Activated CD4-positive, alpha-beta T cell treated with anti-CD3 and anti-CD28 coated beads, Interleukin-2, amount 50 U/mL, for 4 hours (primary cell): Measurements from ENCODE around the gene GNL3.
"Not testable (repeated sequence)": the region's sequence is repeated elsewhere in the genome, so short reads cannot be mapped to it uniquely, and the experiment has no call there.

Source experiments
- DNase-seq, 2 experiments: peaks; one replicate each; pipeline ENCODE4 v3.0.0-alpha.2; 2020

GNL3 gene

DNA sequence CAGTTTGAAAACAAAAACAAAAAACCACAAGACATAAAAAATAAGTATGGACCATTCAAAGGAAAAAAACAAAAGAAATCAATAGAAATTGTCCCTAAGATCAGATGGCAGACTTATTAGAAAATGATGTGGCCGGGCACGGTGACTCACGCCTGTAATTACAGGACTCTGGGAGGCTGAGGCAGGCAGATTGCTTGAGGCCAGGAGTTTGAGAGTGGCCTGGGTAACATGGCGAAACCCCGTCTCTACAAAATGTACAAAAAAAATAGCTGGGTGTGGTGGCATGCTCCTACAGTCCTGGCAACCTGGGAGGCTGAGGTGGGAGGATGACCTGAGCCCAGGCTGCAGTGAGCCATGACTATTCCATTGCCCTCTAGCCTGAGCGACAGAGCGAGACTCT is 36.7 kb downstream of the GNL3 start:
- DNase-seq = no peak

DNA sequence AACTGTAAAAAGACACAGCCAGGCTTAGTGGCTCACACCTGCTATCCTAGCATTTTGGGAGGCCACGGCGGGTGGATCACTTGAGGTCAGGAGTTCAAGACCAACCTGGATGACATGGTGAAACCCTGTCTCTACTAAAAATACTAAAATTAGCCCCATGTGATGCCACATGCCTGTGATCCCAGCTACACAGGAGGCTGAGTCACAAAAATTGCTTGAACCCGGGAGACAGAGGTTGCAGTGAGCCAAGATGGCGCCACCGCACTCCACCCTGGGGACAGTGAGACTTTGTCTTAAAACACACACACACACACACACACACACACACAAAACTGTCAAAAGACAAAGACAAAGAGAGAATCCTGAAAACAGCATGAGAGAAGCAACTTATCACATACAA is 38.1 kb downstream of the GNL3 start:
- DNase-seq = no peak

- DNase-seq = no peak
Observed at GRCh38 chr3:52724511-52724910, 38.7 kb downstream of the GNL3 start.

DNA sequence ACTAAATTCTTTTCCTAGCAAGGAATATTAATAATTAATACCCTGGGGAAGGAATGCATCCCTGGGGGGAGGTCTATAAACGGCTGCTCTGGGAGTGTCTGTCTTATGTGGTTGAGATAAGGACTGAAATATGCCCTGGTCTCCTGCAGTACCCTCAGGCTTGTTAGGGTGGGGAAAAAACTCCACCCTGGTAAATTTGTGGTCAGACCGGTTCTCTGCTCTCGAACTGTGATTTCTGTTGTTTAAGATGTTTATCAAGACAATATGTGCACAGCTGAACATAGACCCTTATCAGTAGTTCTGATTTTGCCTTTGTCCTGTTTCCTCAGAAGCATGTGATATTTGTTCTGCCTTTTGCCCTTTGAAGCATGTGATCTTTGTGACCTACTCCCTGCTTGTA is 42.9 kb downstream of the GNL3 start:
- DNase-seq = not testable (repeated sequence)

GRCh38 chr3:52730681-52731080 is 44.8 kb downstream of the GNL3 start:
- no peak for DNase-seq

GRCh38 chr3:52731590-52731989 is 45.8 kb downstream of the GNL3 start:
- no peak for DNase-seq

GRCh38 chr3:52733256-52733891 is 47.5 kb downstream of the GNL3 start:
- DNase-seq = no peak

DNA sequence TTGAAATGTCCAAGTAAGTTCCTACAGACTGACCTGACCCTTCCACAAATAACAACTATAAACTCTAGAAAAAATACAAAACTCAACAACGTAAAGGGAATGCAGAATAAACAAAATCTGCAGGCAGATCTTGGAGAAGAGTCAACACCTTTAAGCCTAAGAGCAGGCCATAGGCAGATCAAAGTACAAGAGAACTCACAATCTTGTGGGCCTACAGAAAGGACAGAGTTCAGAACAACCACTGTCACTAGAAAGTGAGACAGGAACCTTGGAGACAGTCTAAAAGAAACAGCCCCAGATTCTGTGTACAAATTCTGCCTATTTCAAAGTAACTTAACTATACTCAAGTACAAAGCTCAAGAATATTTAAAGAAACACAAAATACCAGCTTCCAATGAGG is 53.9 kb downstream of the GNL3 start:
- no peak for DNase-seq

DNA sequence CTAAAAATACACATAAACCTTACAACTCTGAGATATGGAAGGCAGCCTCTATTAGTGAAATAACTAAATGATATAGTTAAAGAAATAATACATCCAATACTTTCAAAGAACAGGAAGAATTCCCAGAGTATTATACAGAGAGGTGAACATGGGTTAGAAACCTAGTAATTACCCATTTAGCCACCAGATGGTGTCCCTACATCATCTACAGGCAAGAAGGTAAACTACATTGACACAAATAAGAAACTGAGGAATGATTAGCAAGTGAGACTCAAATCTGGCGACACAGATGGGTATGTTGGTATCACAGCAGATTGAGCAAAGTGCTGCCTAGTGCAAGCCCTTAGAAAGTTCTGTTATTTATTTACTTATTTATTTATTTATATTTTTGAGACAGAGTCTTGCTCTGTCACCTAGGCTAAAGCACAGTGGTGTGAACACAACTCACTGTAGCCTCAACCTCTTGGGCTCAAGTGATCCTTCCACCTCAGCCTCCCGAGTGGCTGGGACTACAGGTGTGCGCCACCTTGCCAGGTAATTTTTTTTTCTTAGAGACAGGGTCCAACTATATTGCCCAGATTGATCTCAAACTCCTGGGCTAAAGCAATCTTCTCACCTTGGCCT is 56.7 kb downstream of the GNL3 start:
- no peak for DNase-seq

GRCh38 chr3:52743152-52743551 is 57.3 kb downstream of the GNL3 start:
- no peak for DNase-seq

DNA sequence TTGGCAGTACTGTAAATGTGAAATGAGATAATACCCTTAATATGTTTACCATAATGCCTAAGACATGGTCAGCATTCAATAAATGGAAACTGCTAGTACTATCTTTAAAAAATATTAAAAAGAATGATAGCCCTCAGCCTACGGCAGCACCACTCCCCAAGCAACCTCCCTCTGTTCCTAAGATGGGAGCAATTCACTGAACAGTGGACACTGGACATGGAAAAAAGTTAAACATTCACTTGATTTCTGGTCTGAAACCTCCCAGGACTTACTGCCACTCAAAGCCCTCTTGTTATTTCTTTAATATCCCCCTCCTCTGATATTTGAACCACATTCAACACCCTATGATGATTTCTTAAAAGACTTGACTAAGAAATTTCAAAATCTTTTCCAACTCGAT is 57.9 kb downstream of the GNL3 start:
- no peak for DNase-seq
